ENCODE data around the gene BCL2. TPM values are rescaled to one million over a fixed set of nuclear protein-coding genes. Genes with fewer than 3 reads are reported as not detected.
A peak's percentile ranks its signal among the peaks of the same experiment; 100 is the strongest.

The BCL2 gene
- total and polyA plus RNA-seq, 3 experiments from 2014 or later: 29.8 to 60.5 (median 58.9) TPM

- Histone ChIP-seq H3K27me3 (ENCODE audit: insufficient read depth, low read length, poor library complexity, severe bottlenecking) (no peaks in the 10 kb centered on the region), H3K4me1 (ENCODE audit: insufficient read depth, low read length) (peaks cover 74% of the 10 kb centered on the region), H3K4me3 (ENCODE audit: low read length) (peak overlapping the region; percentile 87), H3K9me3 (ENCODE audit: low read length) (no peaks in the 10 kb centered on the region), H3K27ac (ENCODE audit: low read depth, low read length) (peak overlapping the region; percentile 10), H3K36me3 (ENCODE audit: insufficient read depth, low read length) (no peaks in the 10 kb centered on the region)
- H3K27ac Mint-ChIP-seq: no peak overlapping the region
- peaks cover 32 to 49% (median 34%) of the 10 kb centered on the region in 3 donors for H3K4me1 Mint-ChIP-seq
- DNase-seq: peak in 4 of 5 donors; percentile 10 to 71 (median 60)
- no peaks in the 10 kb centered on the region for H3K9me3 Mint-ChIP-seq
- no peaks in the 10 kb centered on the region for H3K36me3 Mint-ChIP-seq
- CTCF ChIA-PET: interaction anchor here (1.0 to 2.1 kb wide), 5 partner anchors 24 to 119 kb away, joined by 3 to 10 read pairs (median 5); no protein-coding TSS in a partner anchor
- no peaks in the 10 kb centered on the region for H3K27me3 Mint-ChIP-seq
- H3K4me3 Mint-ChIP-seq: no peak overlapping the region
- POLR2A ChIA-PET: interaction anchor here (0.5 kb wide), 1 partner anchor 122 kb away, joined by 4 read pairs; no protein-coding TSS in a partner anchor
Measured at GRCh38 chr18:63199743-63200241, 119.8 kb downstream of the BCL2 start.

- H3K4me3 ChIP-seq (ENCODE audit: low read length): peak overlapping the region; percentile 87
- Mint-ChIP-seq H3K36me3 (no peaks in the 10 kb centered on the region), H3K4me3 (no peak overlapping the region), H3K27ac (no peak overlapping the region), H3K4me1 (peaks cover 25 to 46% (median 27%) of the 10 kb centered on the region in 3 donors), H3K27me3 (no peaks in the 10 kb centered on the region), H3K9me3 (no peaks in the 10 kb centered on the region)
- H3K27ac ChIP-seq (ENCODE audit: low read depth, low read length): peak overlapping the region; percentile 10
- no peaks in the 10 kb centered on the region for H3K36me3 ChIP-seq (ENCODE audit: insufficient read depth, low read length)
- no peaks in the 10 kb centered on the region for H3K27me3 ChIP-seq (ENCODE audit: insufficient read depth, low read length, poor library complexity, severe bottlenecking)
- ChIA-PET POLR2A (no interaction called here), CTCF (interaction anchor here (1.0 to 2.1 kb wide), 3 partner anchors 38 to 44 kb away, joined by 3 to 10 read pairs (median 6); no protein-coding TSS in a partner anchor)
- H3K4me1 ChIP-seq (ENCODE audit: insufficient read depth, low read length): peaks cover 67% of the 10 kb centered on the region
- no peaks in the 10 kb centered on the region for H3K9me3 ChIP-seq (ENCODE audit: low read length)
- no peak for DNase-seq
Measured at GRCh38 chr18:63198868-63199742, 120.5 kb downstream of the BCL2 start.

- no peak for DNase-seq
- Mint-ChIP-seq H3K27ac (no peak overlapping the region), H3K4me1 (peaks cover 24 to 45% (median 27%) of the 10 kb centered on the region in 3 donors), H3K36me3 (peaks cover 0 to 1% (median 0%) of the 10 kb centered on the region in 3 donors), H3K4me3 (no peak overlapping the region), H3K27me3 (no peaks in the 10 kb centered on the region), H3K9me3 (no peaks in the 10 kb centered on the region)
- no peaks in the 10 kb centered on the region for H3K27me3 ChIP-seq (ENCODE audit: insufficient read depth, low read length, poor library complexity, severe bottlenecking)
- H3K36me3 ChIP-seq (ENCODE audit: insufficient read depth, low read length): no peaks in the 10 kb centered on the region
- peak overlapping the region; percentile 87 for H3K4me3 ChIP-seq (ENCODE audit: low read length)
- H3K27ac ChIP-seq (ENCODE audit: low read depth, low read length): peak overlapping the region; percentile 10
- CTCF ChIA-PET: interaction anchor here (0.9 to 4.5 kb wide), 2 partner anchors 37 to 120 kb away, joined by 4 to 29 read pairs; no protein-coding TSS in a partner anchor
- POLR2A ChIA-PET: interaction anchor here (0.7 to 3.0 kb wide), 4 partner anchors 13 to 121 kb away, joined by 4 to 14 read pairs (median 9); partner anchors contain the start of gene BCL2
- H3K9me3 ChIP-seq (ENCODE audit: low read length): no peaks in the 10 kb centered on the region
- peaks cover 59% of the 10 kb centered on the region for H3K4me1 ChIP-seq (ENCODE audit: insufficient read depth, low read length)
Measured at GRCh38 chr18:63198098-63198760, 121.3 kb downstream of the BCL2 start.

- CTCF ChIA-PET: interaction anchor here (0.7 to 4.5 kb wide), 7 partner anchors 10 to 121 kb away, joined by 3 to 29 read pairs (median 4); no protein-coding TSS in a partner anchor
- H3K4me3 ChIP-seq (ENCODE audit: low read length): peak overlapping the region; percentile 87
- Mint-ChIP-seq H3K4me3 (no peak overlapping the region), H3K36me3 (peaks cover 0 to 1% (median 0%) of the 10 kb centered on the region in 3 donors), H3K27ac (no peak overlapping the region), H3K4me1 (peaks cover 25 to 45% (median 28%) of the 10 kb centered on the region in 3 donors), H3K9me3 (no peaks in the 10 kb centered on the region), H3K27me3 (no peaks in the 10 kb centered on the region)
- H3K36me3 ChIP-seq (ENCODE audit: insufficient read depth, low read length): no peaks in the 10 kb centered on the region
- DNase-seq: peak in 3 of 5 donors; percentile 21 to 56 (median 47)
- no peak overlapping the region for H3K27ac ChIP-seq (ENCODE audit: low read depth, low read length)
- H3K4me1 ChIP-seq (ENCODE audit: insufficient read depth, low read length): peaks cover 50% of the 10 kb centered on the region
- no peaks in the 10 kb centered on the region for H3K27me3 ChIP-seq (ENCODE audit: insufficient read depth, low read length, poor library complexity, severe bottlenecking)
- H3K9me3 ChIP-seq (ENCODE audit: low read length): no peaks in the 10 kb centered on the region
- POLR2A ChIA-PET: interaction anchor here (0.7 to 3.0 kb wide), 5 partner anchors 12 to 122 kb away, joined by 3 to 14 read pairs (median 5); partner anchors contain the start of gene BCL2
Measured at GRCh38 chr18:63197246-63197869, 122.2 kb downstream of the BCL2 start.

GRCh38 chr18:63195326-63196159 is 124.0 kb downstream of the BCL2 start:
- Histone ChIP-seq H3K27me3 (ENCODE audit: insufficient read depth, low read length, poor library complexity, severe bottlenecking) (no peaks in the 10 kb centered on the region), H3K36me3 (ENCODE audit: insufficient read depth, low read length) (no peaks in the 10 kb centered on the region), H3K9me3 (ENCODE audit: low read length) (no peaks in the 10 kb centered on the region), H3K27ac (ENCODE audit: low read depth, low read length) (no peak overlapping the region), H3K4me1 (ENCODE audit: insufficient read depth, low read length) (peaks cover 36% of the 10 kb centered on the region), H3K4me3 (ENCODE audit: low read length) (no peak overlapping the region)
- no peaks in the 10 kb centered on the region for H3K27me3 Mint-ChIP-seq
- no peak overlapping the region for H3K4me3 Mint-ChIP-seq
- peaks cover 23 to 42% (median 35%) of the 10 kb centered on the region in 3 donors for H3K4me1 Mint-ChIP-seq
- no peak for DNase-seq
- peak overlapping the region in 5 of 8 donors; percentile 13 to 61 (median 28) for H3K27ac Mint-ChIP-seq
- H3K36me3 Mint-ChIP-seq: peaks cover 0 to 4% (median 0%) of the 10 kb centered on the region in 3 donors
- ChIA-PET CTCF (interaction anchor here (1.1 to 4.5 kb wide), 6 partner anchors 8 to 123 kb away, joined by 3 to 29 read pairs (median 4); no protein-coding TSS in a partner anchor), POLR2A (interaction anchor here (0.8 to 3.0 kb wide), 8 partner anchors 8 to 123 kb away, joined by 3 to 14 read pairs (median 4); partner anchors contain the start of gene BCL2)
- no peaks in the 10 kb centered on the region for H3K9me3 Mint-ChIP-seq

- no peaks in the 10 kb centered on the region for H3K27me3 Mint-ChIP-seq
Measured at GRCh38 chr18:63192885-63193349, 126.7 kb downstream of the BCL2 start.

More at GRCh38 chr18:63192885-63193349, 126.7 kb downstream of the BCL2 start:
- no peaks in the 10 kb centered on the region for H3K27me3 ChIP-seq (ENCODE audit: insufficient read depth, low read length, poor library complexity, severe bottlenecking)
- H3K36me3 ChIP-seq (ENCODE audit: insufficient read depth, low read length): no peaks in the 10 kb centered on the region
- H3K4me3 Mint-ChIP-seq: no peak overlapping the region
- no peak overlapping the region for H3K4me3 ChIP-seq (ENCODE audit: low read length)
- no peak for DNase-seq
- no peak overlapping the region for H3K27ac ChIP-seq (ENCODE audit: low read depth, low read length)
- peaks cover 0 to 7% (median 0%) of the 10 kb centered on the region in 3 donors for H3K36me3 Mint-ChIP-seq
- no peaks in the 10 kb centered on the region for H3K9me3 ChIP-seq (ENCODE audit: low read length)
- peaks cover 35 to 60% (median 54%) of the 10 kb centered on the region in 3 donors for H3K4me1 Mint-ChIP-seq
- H3K9me3 Mint-ChIP-seq: no peaks in the 10 kb centered on the region
- peaks cover 16% of the 10 kb centered on the region for H3K4me1 ChIP-seq (ENCODE audit: insufficient read depth, low read length)
- POLR2A ChIA-PET: no interaction called here
- CTCF ChIA-PET: no interaction called here
- H3K27ac Mint-ChIP-seq: peak overlapping the region; percentile 14 to 74 (median 48)

Measured in CD8-positive, alpha-beta memory T cell (primary cell).